ENCODE results near the gene MRPS27.

- TF ChIP-seq CTCF (IDR thresholded peaks at IDR 0.05 in 8 of 11, conservative IDR thresholded peaks at IDR 0.05 in 3 of 11) (no peak), POLR2A (IDR thresholded peaks at IDR 0.05) (no peak)
These were observed 128.6 kb downstream of the MRPS27 start for GRCh38 chr5:72191404-72191803.

Data from spleen (tissue), 7 donors.